OCI-LY1 (cell line): Measurements from ENCODE around the gene CACNA2D1.

ENCODE experiments used
- H2AFZ ChIP-seq: fragments of 200-600 bp; sonication (generic), shearing (Covaris generic); 2 replicates; pipeline ENCODE4 v1.6.0; 2014; ENCODE audit warnings: antibody characterized with exemption, mild to moderate bottlenecking, low read length
- H3F3A ChIP-seq: fragments of 200-600 bp; sonication (generic), shearing (Covaris generic); 2 replicates; pipeline ENCODE4 v1.6.0; 2014; ENCODE audit warnings: mild to moderate bottlenecking, antibody characterized with exemption, low read length, moderate library complexity; ENCODE audit not compliant: insufficient read depth
- H3K27ac ChIP-seq: fragments of 200-600 bp; sonication (generic); 2 replicates; pipeline ENCODE4 v1.5.1; 2014; ENCODE audit warnings: low read length, mixed run types, mild to moderate bottlenecking, low read depth; ENCODE audit not compliant: poor library complexity, severe bottlenecking
- H3K27me3 ChIP-seq: fragments of 200-600 bp; sonication (generic); 2 replicates; pipeline ENCODE4 v1.6.0; 2014; ENCODE audit warnings: antibody characterized with exemption, mild to moderate bottlenecking, low read length, moderate library complexity; ENCODE audit not compliant: insufficient read depth
- H3K36me3 ChIP-seq: fragments of 200-600 bp; sonication (generic); 2 replicates; pipeline ENCODE4 v1.6.1; 2014; ENCODE audit warnings: mild to moderate bottlenecking, antibody characterized with exemption, low read length, moderate library complexity, mixed read lengths; ENCODE audit not compliant: insufficient read depth
- H3K4me1 ChIP-seq: fragments of 200-600 bp; sonication (generic); 2 replicates; pipeline ENCODE4 v1.5.1; 2014; ENCODE audit warnings: mild to moderate bottlenecking, low read length, moderate library complexity; ENCODE audit not compliant: insufficient read depth, severe bottlenecking
- H3K4me2 ChIP-seq: fragments of 200-600 bp; sonication (generic), shearing (Covaris generic); 2 replicates; pipeline ENCODE4 v1.6.1; 2014; ENCODE audit warnings: low read length
- H3K4me3 ChIP-seq: fragments of 200-600 bp; sonication (generic); 2 replicates; pipeline ENCODE4 v1.5.1; 2014; ENCODE audit warnings: low read length, low read depth, mild to moderate bottlenecking, mixed read lengths; ENCODE audit not compliant: poor library complexity, severe bottlenecking
- H3K79me2 ChIP-seq: fragments of 200-600 bp; shearing (Covaris generic); 2 replicates; pipeline ENCODE4 v1.6.1; 2016; ENCODE audit warnings: mixed run types, low read length, mixed read lengths; ENCODE audit not compliant: insufficient read depth
- H3K9ac ChIP-seq: fragments of 200-600 bp; sonication (generic), shearing (Covaris generic); 2 replicates; pipeline ENCODE4 v1.6.1; 2014; ENCODE audit warnings: mild to moderate bottlenecking, low read length, mixed read lengths
- H3K9me2 ChIP-seq: fragments of 200-600 bp; sonication (generic), shearing (Covaris generic); 2 replicates; pipeline ENCODE4 v1.6.1; 2014; ENCODE audit warnings: low read depth, mild to moderate bottlenecking, low read length, mixed read lengths
- H3K9me3 ChIP-seq: fragments of 200-600 bp; shearing (Covaris generic); 2 replicates; pipeline ENCODE4 v1.6.1; 2014; ENCODE audit warnings: low read length, mixed read lengths
- H4K20me1 ChIP-seq: fragments of 200-600 bp; sonication (generic), shearing (Covaris generic); 2 replicates; pipeline ENCODE4 v1.6.0; 2016; ENCODE audit warnings: mild to moderate bottlenecking, low read length; ENCODE audit not compliant: insufficient read depth
- CTCF ChIP-seq: fragments of 200-600 bp; sonication (generic), shearing (Covaris generic); IDR thresholded peaks from 2 replicates; pipeline ENCODE4 v1.5.1; 2017; ENCODE audit warnings: mild to moderate bottlenecking, antibody characterized with exemption, low read length, moderate library complexity, mixed read lengths
- EZH2 ChIP-seq: fragments of 200-600 bp; sonication (generic), shearing (Covaris generic); IDR thresholded peaks from 2 replicates; pipeline ENCODE4 v1.8.0; 2017; ENCODE audit warnings: borderline replicate concordance, mixed run types, mild to moderate bottlenecking, antibody characterized with exemption, low read length, moderate library complexity, mixed read lengths

Gene CACNA2D1

GRCh38 chr7:82235713-82236112, 207.9 kb downstream of the CACNA2D1 start:
- H3F3A ChIP-seq = no peaks in the 10 kb centered on the region
- H3K9ac ChIP-seq = no peak overlapping the region
- no peaks in the 10 kb centered on the region for H3K9me3 ChIP-seq
- H3K79me2 ChIP-seq = no peaks in the 10 kb centered on the region
- no peak overlapping the region for H3K4me3 ChIP-seq
- no peaks in the 10 kb centered on the region for H3K4me1 ChIP-seq
- TF ChIP-seq EZH2 = no peak
- TF ChIP-seq CTCF = no peak
- no peak overlapping the region for H3K27ac ChIP-seq
- H3K27me3 ChIP-seq = no peaks in the 10 kb centered on the region
- H3K4me2 ChIP-seq = no peak overlapping the region
- no peaks in the 10 kb centered on the region for H4K20me1 ChIP-seq
- no peak overlapping the region for H2AFZ ChIP-seq
- H3K36me3 ChIP-seq = no peaks in the 10 kb centered on the region
- H3K9me2 ChIP-seq = no peaks in the 10 kb centered on the region

DNA sequence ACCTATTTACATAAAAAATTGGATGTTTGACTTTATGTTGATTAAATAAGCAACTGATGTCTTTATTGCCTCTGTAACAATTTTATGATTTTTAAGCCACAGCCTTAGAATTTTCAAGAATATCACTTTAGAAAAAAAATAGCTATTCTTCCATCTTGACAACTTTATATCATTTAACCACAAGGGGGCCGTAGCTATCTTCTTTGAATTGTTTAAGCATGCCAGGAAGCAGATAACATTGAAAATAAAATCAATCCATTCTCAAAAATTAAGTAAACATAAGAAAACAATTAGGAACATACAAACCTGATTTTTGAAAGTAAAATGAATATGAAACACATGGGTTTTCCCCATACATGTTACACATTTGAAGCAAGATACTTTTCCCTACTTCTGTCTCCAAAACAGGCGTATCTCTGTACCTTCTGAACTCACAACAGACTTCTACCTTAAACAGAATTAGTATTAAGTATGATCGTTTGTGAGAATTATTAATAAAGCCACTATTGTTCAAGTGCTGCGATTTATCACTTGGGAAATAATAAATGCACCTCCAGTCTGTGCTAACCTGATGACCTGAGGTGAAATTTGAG, 209.0 kb downstream of the CACNA2D1 start:
- Histone ChIP-seq H3K9ac (no peak overlapping the region), H3K4me3 (no peak overlapping the region), H3K9me3 (no peaks in the 10 kb centered on the region), H4K20me1 (no peaks in the 10 kb centered on the region), H2AFZ (no peak overlapping the region), H3K4me2 (no peak overlapping the region), H3K4me1 (no peaks in the 10 kb centered on the region), H3K9me2 (no peaks in the 10 kb centered on the region), H3K79me2 (no peaks in the 10 kb centered on the region), H3F3A (no peaks in the 10 kb centered on the region), H3K27me3 (no peaks in the 10 kb centered on the region), H3K36me3 (no peaks in the 10 kb centered on the region), H3K27ac (no peak overlapping the region)
- TF ChIP-seq CTCF (peak; percentile 80), EZH2 (no peak)

DNA sequence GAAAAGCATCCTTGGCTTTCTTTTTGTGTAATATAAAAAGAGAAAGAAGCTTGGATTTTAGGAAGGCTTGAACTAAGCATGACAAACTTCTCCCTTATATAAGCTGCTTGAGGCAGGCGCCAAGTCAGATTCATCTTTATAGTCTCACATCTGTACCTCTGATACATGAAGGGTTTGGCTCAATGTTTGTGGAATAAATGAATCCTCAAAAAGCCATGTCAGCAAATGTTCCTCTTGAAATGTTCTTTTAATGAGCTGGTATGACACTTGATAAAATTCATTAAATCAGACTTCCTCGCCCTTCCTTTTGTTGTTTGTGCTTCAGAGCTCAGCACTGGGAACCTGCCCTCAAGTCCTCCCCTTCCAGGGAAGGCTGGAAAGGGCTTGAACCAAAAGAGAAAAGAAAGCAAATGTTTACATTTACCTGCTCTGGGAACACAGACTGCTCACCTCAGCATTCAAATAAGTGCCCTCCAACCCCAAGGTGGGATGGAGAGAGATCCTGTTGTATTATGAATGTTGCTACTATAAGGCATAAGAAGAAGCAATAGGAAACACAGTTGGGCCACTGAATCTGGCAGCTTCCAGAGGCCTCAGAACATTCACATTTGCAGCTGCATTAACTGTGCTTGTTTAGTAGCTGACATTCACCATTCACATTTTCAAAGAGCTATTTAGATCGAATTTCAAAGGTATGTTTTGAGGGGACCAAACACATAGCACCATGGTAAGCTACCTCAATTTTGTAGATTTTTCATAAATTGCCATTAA, 212.6 kb downstream of the CACNA2D1 start:
- Histone ChIP-seq H4K20me1 (no peaks in the 10 kb centered on the region), H3K9me2 (no peaks in the 10 kb centered on the region), H3K79me2 (no peaks in the 10 kb centered on the region)

More for the DNA sequence above, 212.6 kb downstream of the CACNA2D1 start:
- Histone ChIP-seq H3K9me3 (no peaks in the 10 kb centered on the region), H3K4me3 (no peak overlapping the region), H3F3A (no peaks in the 10 kb centered on the region), H3K4me1 (no peaks in the 10 kb centered on the region), H3K27me3 (no peaks in the 10 kb centered on the region), H3K36me3 (no peaks in the 10 kb centered on the region), H3K4me2 (no peak overlapping the region), H3K9ac (no peak overlapping the region), H3K27ac (no peak overlapping the region), H2AFZ (no peak overlapping the region)
- no peak for TF ChIP-seq EZH2
- TF ChIP-seq CTCF = no peak
